D721Med (cell line): Measurements from ENCODE around the gene PBX3.

Experiments
- DNase-seq: peaks from one replicate; pipeline ENCODE4 v3.0.0; 2011; ENCODE audit warnings: low spot score; ENCODE audit not compliant: insufficient read length
- FAIRE-seq: peaks from 2 replicates; lab custom pipeline; 2011; peaks lifted over from hg19 to GRCh38; lab: Jason Lieb, UNC
- CTCF ChIP-seq: IDR thresholded peaks from 2 replicates; pipeline ENCODE4 v1.5.1; 2012; ENCODE audit warnings: mild to moderate bottlenecking, control low read depth; ENCODE audit not compliant: insufficient read depth; ENCODE audit errors: missing control alignments

Gene PBX3

GRCh38 chr9:125889476-125890419 is 142.6 kb downstream of the PBX3 start:
- FAIRE-seq = no peak
- TF ChIP-seq CTCF = no peak
- DNase-seq = no peak

GRCh38 chr9:125890826-125891225 is 143.7 kb downstream of the PBX3 start:
- no peak for TF ChIP-seq CTCF
- FAIRE-seq = no peak
- DNase-seq = no peak

- no peak for FAIRE-seq
- TF ChIP-seq CTCF = no peak
- no peak for DNase-seq
Observed at GRCh38 chr9:125893277-125893676, 146.1 kb downstream of the PBX3 start.

- DNase-seq (no peak), FAIRE-seq (no peak)
- TF ChIP-seq CTCF = no peak
Observed at GRCh38 chr9:125894566-125894965, 147.4 kb downstream of the PBX3 start.

GRCh38 chr9:125896404-125896803 is 149.2 kb downstream of the PBX3 start:
- DNase-seq (no peak), FAIRE-seq (no peak)
- TF ChIP-seq CTCF = no peak

GRCh38 chr9:125896964-125897363 is 149.8 kb downstream of the PBX3 start:
- TF ChIP-seq CTCF = no peak
- DNase-seq = no peak
- FAIRE-seq = no peak

GRCh38 chr9:125897481-125897880 is 150.3 kb downstream of the PBX3 start:
- TF ChIP-seq CTCF = no peak
- DNase-seq (no peak), FAIRE-seq (no peak)
